GM18951 (cell line): ENCODE results near the gene MEIS2.

ENCODE experiments used
- POLR2A ChIP-seq: IDR thresholded peaks from 4 replicates; pipeline ENCODE4 v1.6.1; 2011; ENCODE audit warnings: mild to moderate bottlenecking; ENCODE audit not compliant: insufficient read length, insufficient read depth; ENCODE audit errors: extremely low read depth
- in situ Hi-C: fragments of 300-500 bp; cut with MboI; formaldehyde crosslinking; loops from one replicate; pipeline ENCODE4 v1.12.0; 2022; ENCODE audit warnings: low sequenced_read_pairs, mixed read lengths, inconsistent platforms; ENCODE audit not compliant: unreplicated experiment

MEIS2 gene

GRCh38 chr15:36888011-36888992 lies 212.0 kb downstream of the MEIS2 start:
- in situ Hi-C loops: loop anchor here (10.0 to 25.0 kb wide), 3 partner anchors 216 to 1351 kb away; partner anchors contain the start of genes DPH6 and MEIS2

GRCh38 chr15:36887214-36887961 lies 213.0 kb downstream of the MEIS2 start:
- in situ Hi-C loops: loop anchor here (10.0 to 25.0 kb wide), 3 partner anchors 217 to 1350 kb away; partner anchors contain the start of genes DPH6 and MEIS2
- no peak for TF ChIP-seq POLR2A

More at GRCh38 chr15:36888011-36888992, 212.0 kb downstream of the MEIS2 start:
- no peak for TF ChIP-seq POLR2A

- TF ChIP-seq POLR2A: no peak
- in situ Hi-C loops: loop anchor here (10.0 to 25.0 kb wide), 3 partner anchors 218 to 1349 kb away; partner anchors contain the start of genes DPH6 and MEIS2
Measured at GRCh38 chr15:36886701-36887100, 213.6 kb downstream of the MEIS2 start.

- no peak for TF ChIP-seq POLR2A
- in situ Hi-C loops: loop anchor here (10.0 to 25.0 kb wide), 3 partner anchors 219 to 1349 kb away; partner anchors contain the start of genes DPH6 and MEIS2
Measured at GRCh38 chr15:36886191-36886590, 214.2 kb downstream of the MEIS2 start.

- in situ Hi-C loops: loop anchor here (10.0 to 25.0 kb wide), 3 partner anchors 219 to 1348 kb away; partner anchors contain the start of genes DPH6 and MEIS2
- TF ChIP-seq POLR2A: no peak
Measured at GRCh38 chr15:36885771-36886170, 214.6 kb downstream of the MEIS2 start.

- in situ Hi-C loops: loop anchor here (10.0 to 25.0 kb wide), 3 partner anchors 220 to 1348 kb away; partner anchors contain the start of genes DPH6 and MEIS2
- TF ChIP-seq POLR2A: no peak
Measured at GRCh38 chr15:36884936-36885635, 215.3 kb downstream of the MEIS2 start.

GRCh38 chr15:36884518-36884875 lies 215.9 kb downstream of the MEIS2 start:
- TF ChIP-seq POLR2A: no peak
- in situ Hi-C loops: loop anchor here (10.0 to 25.0 kb wide), 3 partner anchors 220 to 1347 kb away; partner anchors contain the start of genes DPH6 and MEIS2

- TF ChIP-seq POLR2A: no peak
- in situ Hi-C loops: loop anchor here (10.0 to 25.0 kb wide), 3 partner anchors 221 to 1347 kb away; partner anchors contain the start of genes DPH6 and MEIS2
Measured at GRCh38 chr15:36883713-36884517, 216.4 kb downstream of the MEIS2 start.

GRCh38 chr15:36882487-36883131 lies 217.7 kb downstream of the MEIS2 start:
- TF ChIP-seq POLR2A: no peak
- in situ Hi-C loops: loop anchor here (10.0 to 25.0 kb wide), 3 partner anchors 222 to 1345 kb away; partner anchors contain the start of genes DPH6 and MEIS2

GRCh38 chr15:36882056-36882455 lies 218.3 kb downstream of the MEIS2 start:
- in situ Hi-C loops: loop anchor here (10.0 to 25.0 kb wide), 3 partner anchors 223 to 1345 kb away; partner anchors contain the start of genes DPH6 and MEIS2
- no peak for TF ChIP-seq POLR2A

- in situ Hi-C loops: loop anchor here (10.0 to 25.0 kb wide), 3 partner anchors 223 to 1344 kb away; partner anchors contain the start of genes DPH6 and MEIS2
Measured at GRCh38 chr15:36881516-36881915, 218.8 kb downstream of the MEIS2 start.

More at GRCh38 chr15:36881516-36881915, 218.8 kb downstream of the MEIS2 start:
- no peak for TF ChIP-seq POLR2A
